ENCODE results near the gene ANKRD42. TPM values are rescaled to one million over a fixed set of nuclear protein-coding genes. Genes with fewer than 3 reads are reported as not detected.
A peak's percentile ranks its signal among the peaks of the same experiment; 100 is the strongest.

ANKRD42 gene
- total and polyA plus RNA-seq, 3 donors from 2014 or later = 49.8 to 79.7 (median 66.1) TPM

GRCh38 chr11:83292709-83293456, 99.4 kb downstream of the ANKRD42 start:
- Histone ChIP-seq H3K4me1 (no peaks in the 10 kb centered on the region), H3K9me3 (no peaks in the 10 kb centered on the region), H3K36me3 (ENCODE audit: low read depth, missing control alignments) (no peaks in the 10 kb centered on the region), H3K4me3 (no peak overlapping the region), H3K27ac (no peak overlapping the region), H3K27me3 (no peaks in the 10 kb centered on the region)
- WGBS, 2 donors = 51 to 53% methylated on average over 7 of the region's 7 CpGs
- DNase-seq = peak; percentile 49
- intact Hi-C loops (cut with DNase I; ENCODE audit: low total_unique reads) = loop anchor here (10.0 kb wide), 1 partner anchor 532 kb away; no protein-coding TSS in a partner anchor
- TF ChIP-seq POLR2A (IDR thresholded peaks at IDR 0.05) = no peak
- TF ChIP-seq CTCF (IDR thresholded peaks at IDR 0.05) = peak; percentile 60 to 72 (median 60)

- Histone ChIP-seq H3K27me3 (no peaks in the 10 kb centered on the region), H3K9me3 (no peaks in the 10 kb centered on the region), H3K36me3 (ENCODE audit: low read depth, missing control alignments) (no peaks in the 10 kb centered on the region), H3K4me1 (no peaks in the 10 kb centered on the region), H3K27ac (no peak overlapping the region), H3K4me3 (no peak overlapping the region)
- intact Hi-C loops (cut with DNase I; ENCODE audit: low total_unique reads) = loop anchor here (10.0 kb wide), 1 partner anchor 531 kb away; no protein-coding TSS in a partner anchor
- 87 to 89% methylated on average over 4 of the region's 4 CpGs for WGBS, 2 donors
- TF ChIP-seq POLR2A (IDR thresholded peaks at IDR 0.05) (no peak), CTCF (IDR thresholded peaks at IDR 0.05) (no peak)
- DNase-seq = no peak
Observed at GRCh38 chr11:83293457-83293774, 99.9 kb downstream of the ANKRD42 start.

- Histone ChIP-seq H3K9me3 (no peaks in the 10 kb centered on the region), H3K27me3 (no peaks in the 10 kb centered on the region), H3K4me1 (no peaks in the 10 kb centered on the region), H3K36me3 (ENCODE audit: low read depth, missing control alignments) (no peaks in the 10 kb centered on the region), H3K4me3 (no peak overlapping the region), H3K27ac (no peak overlapping the region)
- intact Hi-C loops (cut with DNase I; ENCODE audit: low total_unique reads) = loop anchor here (10.0 kb wide), 1 partner anchor 531 kb away; no protein-coding TSS in a partner anchor
- WGBS, 2 donors = 87 to 93% methylated on average over 4 of the region's 4 CpGs
- TF ChIP-seq CTCF (IDR thresholded peaks at IDR 0.05) (no peak), POLR2A (IDR thresholded peaks at IDR 0.05) (no peak)
- DNase-seq = no peak
Observed at GRCh38 chr11:83294208-83294607, 100.7 kb downstream of the ANKRD42 start.

Small RNA genes within 50 kb of the gene (small RNA-seq; reads per million reads assigned to genes)
- 0 reads per million in 2 donors for gene AP000873.5

Other genes with a start within 250 kb of the ANKRD42 start
- 10 to 100 TPM; 12.3 to 13.1 TPM for gene RAB30, start 121.8 kb upstream of the ANKRD42 start, total RNA-seq
- gene RAB30, start 121.8 kb upstream of the ANKRD42 start, polyA plus RNA-seq (ENCODE audit: insufficient read depth, low read depth, low replicate concordance) = 11.4 TPM
- 10 to 100 TPM; 80.5 to 100.0 TPM for gene PCF11, start 36.6 kb upstream of the ANKRD42 start, total RNA-seq
- 36.1 TPM for gene PCF11, start 36.6 kb upstream of the ANKRD42 start, polyA plus RNA-seq (ENCODE audit: insufficient read depth, low read depth, low replicate concordance)
- gene CCDC90B, start 92.7 kb downstream of the ANKRD42 start, total RNA-seq = 10 to 100 TPM; 67.4 to 78.3 TPM
- gene CCDC90B, start 92.7 kb downstream of the ANKRD42 start, polyA plus RNA-seq (ENCODE audit: insufficient read depth, low read depth, low replicate concordance) = 162 TPM

Data from testis (tissue), 3 donors.